ENCODE results near the gene SNORC.

Gene SNORC

GRCh38 chr2:232925821-232926156, 55.7 kb downstream of the SNORC start:
- no peak for DNase-seq (ENCODE audit: low read depth in 1 of 2, low spot score in 1 of 2)

GRCh38 chr2:232926431-232926939, 56.4 kb downstream of the SNORC start:
- DNase-seq (ENCODE audit: low read depth in 1 of 2, low spot score in 1 of 2), result no peak

- no peak for DNase-seq (ENCODE audit: low read depth in 1 of 2, low spot score in 1 of 2)
These were observed 57.1 kb downstream of the SNORC start for GRCh38 chr2:232927032-232927792.

- no peak for DNase-seq (ENCODE audit: low read depth in 1 of 2, low spot score in 1 of 2)
These were observed 57.9 kb downstream of the SNORC start for GRCh38 chr2:232927793-232928550.
